Stomach smooth muscle (tissue), 2 donors: ENCODE results near the gene VAV2.

ENCODE experiments used
- H3K27ac ChIP-seq: one replicate; pipeline ENCODE4 v1.7.0; 2013; ENCODE audit warnings: mild to moderate bottlenecking, low read length, inconsistent platforms
- H3K27me3 ChIP-seq, 2 donors: one replicate each; pipeline ENCODE4 v1.7.0; 2013; ENCODE audit warnings: low read length in 2 of 2; ENCODE audit not compliant: insufficient read depth in 2 of 2, control insufficient read depth in 1 of 2
- H3K36me3 ChIP-seq, 2 donors: one replicate each; pipeline ENCODE4 v1.7.0; 2013; ENCODE audit warnings: low read length in 2 of 2; ENCODE audit not compliant: control insufficient read depth in 2 of 2, insufficient read depth in 2 of 2
- H3K4me1 ChIP-seq: one replicate; pipeline ENCODE4 v1.7.0; 2013; ENCODE audit warnings: low read length; ENCODE audit not compliant: control insufficient read depth, insufficient read depth
- H3K4me3 ChIP-seq, 2 donors: one replicate each; pipeline ENCODE4 v1.7.0; 2013; ENCODE audit warnings: low read length in 2 of 2
- H3K9ac ChIP-seq, 2 donors: one replicate each; pipeline ENCODE4 v1.7.0; 2013; ENCODE audit warnings: low read length in 2 of 2, mild to moderate bottlenecking in 1 of 2
- H3K9me3 ChIP-seq, 2 donors: one replicate each; pipeline ENCODE4 v1.7.0; 2013; ENCODE audit warnings: low read length in 2 of 2; ENCODE audit not compliant: control insufficient read depth in 2 of 2
- donor health status: healthy.
- donor health status: Pancreatic carcinoma.

Gene VAV2

GRCh38 chr9:133787754-133788025, 204.4 kb downstream of the VAV2 start:
- Histone ChIP-seq H3K9ac (no peak overlapping the region), H3K36me3 (peaks cover 0 to 4% of the 10 kb centered on the region in 2 donors), H3K4me1 (peaks cover 17% of the 10 kb centered on the region), H3K9me3 (no peaks in the 10 kb centered on the region), H3K27me3 (no peaks in the 10 kb centered on the region), H3K27ac (no peak overlapping the region), H3K4me3 (no peak overlapping the region)

- Histone ChIP-seq H3K4me3 (no peak overlapping the region), H3K4me1 (peaks cover 16% of the 10 kb centered on the region), H3K27ac (no peak overlapping the region), H3K36me3 (peaks cover 0 to 4% of the 10 kb centered on the region in 2 donors), H3K27me3 (no peaks in the 10 kb centered on the region), H3K9ac (no peak overlapping the region), H3K9me3 (no peaks in the 10 kb centered on the region)
Observed at GRCh38 chr9:133786907-133787753, 205.0 kb downstream of the VAV2 start.

DNA sequence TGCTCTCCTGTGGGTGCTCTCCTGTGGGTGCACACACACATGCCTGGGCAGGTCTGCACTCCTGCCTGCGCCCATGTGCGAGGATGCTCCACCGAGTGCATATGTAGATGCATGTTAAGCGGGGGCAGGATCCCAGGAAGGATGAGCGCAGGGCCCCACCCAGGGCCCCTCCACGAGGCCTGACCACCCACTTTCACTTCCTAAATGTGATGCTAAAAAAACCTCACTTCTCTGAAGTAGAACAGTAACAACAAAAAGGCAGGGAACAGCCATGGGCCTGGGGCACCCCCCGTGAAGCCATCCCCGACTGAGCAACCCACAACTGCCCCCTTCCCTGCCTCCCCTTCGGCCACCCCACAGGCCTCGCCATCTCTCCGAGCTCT, 205.8 kb downstream of the VAV2 start:
- peaks cover 16% of the 10 kb centered on the region for H3K4me1 ChIP-seq
- no peaks in the 10 kb centered on the region for H3K9me3 ChIP-seq
- H3K4me3 ChIP-seq: no peak overlapping the region
- H3K27ac ChIP-seq: no peak overlapping the region
- H3K27me3 ChIP-seq: no peaks in the 10 kb centered on the region
- no peak overlapping the region for H3K9ac ChIP-seq
- peaks cover 0 to 4% of the 10 kb centered on the region in 2 donors for H3K36me3 ChIP-seq

GRCh38 chr9:133785753-133786370, 206.3 kb downstream of the VAV2 start:
- H3K27me3 ChIP-seq: no peaks in the 10 kb centered on the region
- peaks cover 0 to 4% of the 10 kb centered on the region in 2 donors for H3K36me3 ChIP-seq
- H3K4me3 ChIP-seq: no peak overlapping the region
- peaks cover 16% of the 10 kb centered on the region for H3K4me1 ChIP-seq
- no peak overlapping the region for H3K27ac ChIP-seq
- no peak overlapping the region for H3K9ac ChIP-seq
- no peaks in the 10 kb centered on the region for H3K9me3 ChIP-seq

GRCh38 chr9:133784731-133785561, 207.2 kb downstream of the VAV2 start:
- H3K36me3 ChIP-seq: peaks cover 0 to 4% of the 10 kb centered on the region in 2 donors
- no peak overlapping the region for H3K27ac ChIP-seq
- no peaks in the 10 kb centered on the region for H3K27me3 ChIP-seq
- no peak overlapping the region for H3K4me3 ChIP-seq
- H3K9ac ChIP-seq: no peak overlapping the region
- peaks cover 16% of the 10 kb centered on the region for H3K4me1 ChIP-seq
- no peaks in the 10 kb centered on the region for H3K9me3 ChIP-seq

- H3K9ac ChIP-seq: no peak overlapping the region
- no peak overlapping the region for H3K4me3 ChIP-seq
- H3K36me3 ChIP-seq: peaks cover 0 to 4% of the 10 kb centered on the region in 2 donors
- H3K9me3 ChIP-seq: no peaks in the 10 kb centered on the region
- H3K27me3 ChIP-seq: no peaks in the 10 kb centered on the region
- H3K4me1 ChIP-seq: peaks cover 8% of the 10 kb centered on the region
- no peak overlapping the region for H3K27ac ChIP-seq
Observed at GRCh38 chr9:133783331-133783731, 208.8 kb downstream of the VAV2 start.

GRCh38 chr9:133782157-133783130, 209.7 kb downstream of the VAV2 start:
- H3K9me3 ChIP-seq: no peaks in the 10 kb centered on the region
- H3K9ac ChIP-seq: no peak overlapping the region
- H3K4me1 ChIP-seq: peaks cover 3% of the 10 kb centered on the region
- peaks cover 0 to 6% of the 10 kb centered on the region in 2 donors for H3K36me3 ChIP-seq
- H3K27ac ChIP-seq: no peak overlapping the region
- no peak overlapping the region for H3K4me3 ChIP-seq
- no peaks in the 10 kb centered on the region for H3K27me3 ChIP-seq

GRCh38 chr9:133781828-133782135, 210.3 kb downstream of the VAV2 start:
- H3K9me3 ChIP-seq: no peaks in the 10 kb centered on the region
- no peak overlapping the region for H3K9ac ChIP-seq
- H3K4me3 ChIP-seq: no peak overlapping the region
- H3K36me3 ChIP-seq: peaks cover 0 to 6% of the 10 kb centered on the region in 2 donors
- no peak overlapping the region for H3K27ac ChIP-seq
- no peaks in the 10 kb centered on the region for H3K27me3 ChIP-seq
- H3K4me1 ChIP-seq: no peaks in the 10 kb centered on the region

DNA sequence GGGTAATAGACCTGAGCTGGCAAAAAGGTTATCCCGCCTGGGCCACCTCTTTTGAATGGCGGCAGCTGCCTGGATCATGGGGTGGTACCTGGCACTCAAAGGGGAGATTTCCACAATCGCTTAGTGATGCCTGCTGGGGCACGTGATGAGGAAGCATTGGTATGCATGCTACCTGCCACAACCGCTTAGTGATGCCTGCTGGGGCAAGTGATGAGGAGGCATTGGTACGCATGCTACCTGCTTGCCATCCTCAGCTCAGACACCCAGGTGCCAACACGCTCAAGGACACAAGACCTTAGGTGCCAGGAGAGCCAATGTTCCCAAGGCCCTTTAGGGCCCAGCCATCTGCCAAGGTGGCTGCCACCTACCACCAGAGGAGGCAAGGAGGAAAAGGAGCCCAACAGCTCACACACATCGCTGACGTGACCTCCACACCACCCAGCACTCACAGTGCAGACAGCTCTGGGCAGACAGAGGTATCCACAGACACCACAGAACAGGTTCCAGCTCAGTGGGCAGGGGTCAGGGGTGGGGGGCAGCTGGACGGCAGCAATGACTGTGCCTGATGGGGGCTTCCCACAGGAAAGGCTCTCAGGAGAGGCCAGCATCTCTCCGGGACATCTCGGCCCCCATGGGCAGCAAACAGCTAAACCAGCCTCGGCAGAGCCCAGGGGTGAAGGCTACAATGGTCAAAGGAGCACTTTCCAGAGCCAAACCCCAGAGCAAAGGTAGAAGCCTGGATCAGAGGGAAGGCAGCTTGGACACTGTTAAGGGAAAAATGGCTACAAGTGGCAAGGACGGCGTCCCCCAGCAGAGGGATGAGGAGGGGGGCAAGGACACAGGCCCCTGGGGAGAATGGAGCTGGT, 210.9 kb downstream of the VAV2 start:
- Histone ChIP-seq H3K4me1 (no peaks in the 10 kb centered on the region), H3K27me3 (no peaks in the 10 kb centered on the region), H3K36me3 (peaks cover 0 to 5% of the 10 kb centered on the region in 2 donors), H3K4me3 (no peak overlapping the region), H3K9ac (no peak overlapping the region), H3K27ac (no peak overlapping the region), H3K9me3 (no peaks in the 10 kb centered on the region)
